OCI-LY3 (cell line): ENCODE data around the gene LYPD4.
A peak's percentile ranks its signal among the peaks of the same experiment; 100 is the strongest.

Experiments used
- H2AFZ ChIP-seq: fragments of 200-600, 300-600 bp; shearing (Covaris generic); 2 replicates; pipeline ENCODE4 v1.6.0; 2014; ENCODE audit warnings: antibody characterized with exemption, low read depth, low read length
- H3K27ac ChIP-seq: fragments of 200-600, 300-600 bp; sonication (generic); 2 replicates; pipeline ENCODE4 v1.5.1; 2014; ENCODE audit warnings: mild to moderate bottlenecking, low read length, moderate library complexity, mixed read lengths
- H3K27me3 ChIP-seq: fragments of 200-600, 300-600 bp; sonication (generic); 2 replicates; pipeline ENCODE4 v1.6.1; 2014; ENCODE audit warnings: low read depth, low read length, mixed read lengths
- H3K36me3 ChIP-seq: fragments of 200-600, 300-600 bp; sonication (generic); replicated peaks from 2 replicates; pipeline ENCODE3; 2014; ENCODE audit warnings: low read depth, low read length, mixed read lengths
- H3K4me1 ChIP-seq: fragments of 300-600, 200-600 bp; sonication (generic); 2 replicates; pipeline ENCODE4 v1.6.1; 2014; ENCODE audit warnings: low read length, mixed read lengths
- H3K4me2 ChIP-seq: fragments of 200-600, 300-600 bp; sonication (generic); 2 replicates; pipeline ENCODE4 v1.6.1; 2014; ENCODE audit warnings: low read length, mixed read lengths
- H3K4me3 ChIP-seq: fragments of 300-600, 200-600 bp; sonication (generic); 2 replicates; pipeline ENCODE4 v1.5.1; 2014; ENCODE audit warnings: antibody characterized with exemption, mild to moderate bottlenecking, low read length, moderate library complexity
- H3K79me2 ChIP-seq: fragments of 300-600, 200-600 bp; shearing (Covaris generic); 2 replicates; pipeline ENCODE4 v1.6.1; 2014; ENCODE audit warnings: mild to moderate bottlenecking, low read length, mixed read lengths
- H3K9ac ChIP-seq: fragments of 300-600, 200-600 bp; shearing (Covaris generic); 2 replicates; pipeline ENCODE4 v1.6.0; 2014; ENCODE audit warnings: mild to moderate bottlenecking, low read length, moderate library complexity
- H3K9me3 ChIP-seq: fragments of 200-600, 300-600 bp; shearing (Covaris generic); 2 replicates; pipeline ENCODE4 v1.6.1; 2014; ENCODE audit warnings: low read length, mixed read lengths; ENCODE audit not compliant: insufficient read depth
- H4K20me1 ChIP-seq: fragments of 200-600, 300-600 bp; sonication (generic); 2 replicates; pipeline ENCODE4 v1.6.1; 2016; ENCODE audit warnings: low read length, mixed read lengths; ENCODE audit not compliant: insufficient read depth
- EZH2phosphoT487 ChIP-seq: fragments of 200-600 bp; shearing (Covaris generic); IDR thresholded peaks from 2 replicates; pipeline ENCODE4 v1.6.1; 2018; ENCODE audit warnings: antibody characterized with exemption, mixed run types, low read depth
- TF ChIP-seq, protein P1 (sequence below): fragments of 200-600, 300-600 bp; sonication (generic); IDR thresholded peaks from 2 replicates; pipeline ENCODE4 v1.5.1; 2014; ENCODE audit warnings: antibody characterized with exemption, low read length, low read depth

Gene LYPD4

DNA sequence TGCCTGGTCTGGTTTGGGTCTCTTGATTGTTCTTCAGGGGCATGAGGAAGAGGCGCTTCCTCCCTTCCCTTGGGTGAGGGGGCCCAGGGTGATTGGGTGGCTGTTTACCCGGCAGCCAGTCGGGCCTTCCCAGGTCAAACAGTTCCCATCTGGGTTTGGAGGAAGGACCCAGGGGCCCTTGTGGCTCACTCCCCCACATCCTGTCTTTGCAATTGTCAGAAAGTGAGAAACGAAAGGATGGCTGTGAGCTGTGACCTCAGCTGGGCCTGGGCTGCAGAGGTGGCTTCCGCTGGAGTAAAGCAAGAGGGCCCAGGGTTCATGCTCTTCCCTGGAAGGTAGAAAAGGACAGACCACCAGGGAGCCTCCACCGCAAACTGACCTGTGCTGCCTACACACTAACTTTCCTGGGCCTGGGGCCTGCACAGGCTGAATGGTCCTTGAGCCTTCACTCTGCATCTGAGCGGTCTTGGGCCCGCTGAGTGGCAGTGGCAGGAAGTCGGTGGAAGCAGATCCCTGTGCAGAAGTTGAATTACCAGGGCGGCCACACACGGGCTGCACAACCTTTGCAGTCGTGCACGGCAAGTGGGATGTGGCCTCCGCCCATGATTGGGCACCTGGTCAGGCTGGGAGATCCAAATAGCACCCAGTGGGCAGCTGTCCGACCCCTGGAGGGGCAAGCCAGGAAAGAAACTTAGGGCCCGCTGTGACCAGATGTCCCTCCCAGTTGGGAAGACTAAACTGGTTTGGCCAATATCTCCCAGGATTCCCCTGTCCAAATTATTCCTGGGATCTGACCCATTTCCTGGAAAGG, 27.3 kb upstream of the LYPD4 start:
- Histone ChIP-seq H3K4me3 (no peak overlapping the region), H3K36me3 (peaks cover 42% of the 10 kb centered on the region), H3K9ac (no peak overlapping the region), H4K20me1 (peaks cover 58% of the 10 kb centered on the region), H3K27ac (peak overlapping the region; percentile 70), H3K4me1 (peaks cover 61% of the 10 kb centered on the region), H3K27me3 (no peaks in the 10 kb centered on the region), H2AFZ (no peak overlapping the region), H3K9me3 (peaks cover 4% of the 10 kb centered on the region; the same call in 1 of the 2 replicates), H3K4me2 (no peak overlapping the region), H3K79me2 (peaks cover 23% of the 10 kb centered on the region)
- no peak for TF ChIP-seq EZH2phosphoT487
- TF ChIP-seq, protein P1, sequence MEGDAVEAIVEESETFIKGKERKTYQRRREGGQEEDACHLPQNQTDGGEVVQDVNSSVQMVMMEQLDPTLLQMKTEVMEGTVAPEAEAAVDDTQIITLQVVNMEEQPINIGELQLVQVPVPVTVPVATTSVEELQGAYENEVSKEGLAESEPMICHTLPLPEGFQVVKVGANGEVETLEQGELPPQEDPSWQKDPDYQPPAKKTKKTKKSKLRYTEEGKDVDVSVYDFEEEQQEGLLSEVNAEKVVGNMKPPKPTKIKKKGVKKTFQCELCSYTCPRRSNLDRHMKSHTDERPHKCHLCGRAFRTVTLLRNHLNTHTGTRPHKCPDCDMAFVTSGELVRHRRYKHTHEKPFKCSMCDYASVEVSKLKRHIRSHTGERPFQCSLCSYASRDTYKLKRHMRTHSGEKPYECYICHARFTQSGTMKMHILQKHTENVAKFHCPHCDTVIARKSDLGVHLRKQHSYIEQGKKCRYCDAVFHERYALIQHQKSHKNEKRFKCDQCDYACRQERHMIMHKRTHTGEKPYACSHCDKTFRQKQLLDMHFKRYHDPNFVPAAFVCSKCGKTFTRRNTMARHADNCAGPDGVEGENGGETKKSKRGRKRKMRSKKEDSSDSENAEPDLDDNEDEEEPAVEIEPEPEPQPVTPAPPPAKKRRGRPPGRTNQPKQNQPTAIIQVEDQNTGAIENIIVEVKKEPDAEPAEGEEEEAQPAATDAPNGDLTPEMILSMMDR: no peak

DNA sequence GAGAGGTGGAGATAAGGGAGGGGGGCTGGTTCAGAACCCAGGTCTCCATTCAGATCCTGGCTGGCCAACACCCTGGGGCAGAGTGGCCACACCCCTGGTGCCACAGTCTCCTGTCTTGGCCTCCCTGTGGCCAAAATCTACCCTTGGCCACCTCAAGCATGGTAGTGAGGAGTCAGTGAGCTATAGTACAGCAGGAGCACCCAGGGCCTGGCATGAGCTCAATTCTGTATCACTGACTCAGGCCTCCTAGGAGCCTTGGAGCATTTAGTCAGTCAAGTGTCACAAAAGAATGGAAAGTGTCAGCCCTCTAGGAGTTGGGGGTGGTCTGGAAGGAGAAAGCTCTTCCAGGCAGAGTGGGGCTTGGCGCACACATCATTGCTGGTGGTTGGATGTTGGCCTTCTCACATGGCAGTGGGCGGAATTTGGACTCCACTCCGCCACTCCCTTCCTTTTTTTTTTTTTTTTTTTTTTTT, 26.0 kb upstream of the LYPD4 start:
- H3K36me3 ChIP-seq: peaks cover 49% of the 10 kb centered on the region
- no peak overlapping the region for H3K4me3 ChIP-seq
- no peaks in the 10 kb centered on the region for H3K9me3 ChIP-seq
- no peak overlapping the region for H3K4me2 ChIP-seq
- TF ChIP-seq, protein P1: no peak
- no peak for TF ChIP-seq EZH2phosphoT487
- H3K9ac ChIP-seq: no peak overlapping the region
- no peak overlapping the region for H3K27ac ChIP-seq
- peaks cover 66% of the 10 kb centered on the region for H4K20me1 ChIP-seq
- H3K79me2 ChIP-seq: peaks cover 34% of the 10 kb centered on the region
- H3K27me3 ChIP-seq: no peaks in the 10 kb centered on the region
- peaks cover 57% of the 10 kb centered on the region for H3K4me1 ChIP-seq
- no peak overlapping the region for H2AFZ ChIP-seq

DNA sequence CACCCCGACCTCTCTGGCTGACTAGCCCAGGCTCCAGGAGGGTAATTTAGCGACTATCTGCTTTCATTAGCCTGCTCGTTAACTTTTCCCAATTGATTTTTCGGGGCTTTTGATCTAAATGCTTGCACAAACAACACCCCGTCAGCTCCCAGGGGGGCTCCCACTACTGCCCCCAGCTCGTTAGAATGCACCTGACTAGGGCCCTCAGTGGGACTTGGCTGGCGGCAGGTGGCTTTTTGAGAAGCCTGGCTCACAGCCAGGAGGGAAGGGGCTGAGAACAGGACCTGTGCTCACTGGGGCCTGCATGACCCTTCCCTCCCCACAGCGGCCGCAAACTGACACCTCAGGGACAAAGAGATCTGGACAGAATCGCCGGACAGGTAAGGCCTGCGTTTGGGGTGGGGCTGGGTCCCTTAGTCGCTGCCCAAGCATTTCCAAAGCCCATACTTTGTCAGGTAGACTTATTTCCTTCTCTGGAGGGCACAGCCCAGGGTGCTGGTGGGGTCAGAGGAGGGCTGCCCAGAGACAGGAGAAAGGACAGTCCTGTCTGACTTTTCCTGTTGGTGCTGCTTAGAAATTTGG, 25.0 kb upstream of the LYPD4 start:
- Histone ChIP-seq H3K4me1 (peaks cover 59% of the 10 kb centered on the region), H3K9ac (no peak overlapping the region), H2AFZ (no peak overlapping the region), H3K36me3 (peaks cover 57% of the 10 kb centered on the region), H3K4me2 (no peak overlapping the region), H3K4me3 (no peak overlapping the region), H3K27ac (0 out of 2 replicates have a peak overlapping the region, but pooled peaks have one; percentile 15), H3K9me3 (no peaks in the 10 kb centered on the region), H3K27me3 (no peaks in the 10 kb centered on the region), H4K20me1 (peaks cover 76% of the 10 kb centered on the region), H3K79me2 (peaks cover 43% of the 10 kb centered on the region)
- TF ChIP-seq, protein P1: no peak
- no peak for TF ChIP-seq EZH2phosphoT487

DNA sequence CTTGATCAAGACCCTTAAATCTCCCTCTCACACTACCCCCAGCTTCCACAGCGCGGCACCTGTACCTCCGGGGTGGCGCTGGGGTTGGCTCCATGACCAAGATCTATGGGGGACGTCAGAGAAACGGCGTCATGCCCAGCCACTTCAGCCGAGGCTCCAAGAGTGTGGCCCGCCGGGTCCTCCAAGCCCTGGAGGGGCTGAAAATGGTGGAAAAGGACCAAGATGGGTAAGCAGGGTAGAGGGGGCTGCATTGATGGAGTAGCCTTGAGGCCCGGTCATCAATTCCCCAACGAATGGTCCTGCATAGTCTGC, 24.5 kb upstream of the LYPD4 start:
- Histone ChIP-seq H3K9ac (no peak overlapping the region), H4K20me1 (peaks cover 81% of the 10 kb centered on the region), H3K79me2 (peaks cover 48% of the 10 kb centered on the region), H3K4me2 (no peak overlapping the region), H3K4me1 (peaks cover 64% of the 10 kb centered on the region), H3K27ac (0 out of 2 replicates have a peak overlapping the region, but pooled peaks have one; percentile 15), H3K9me3 (no peaks in the 10 kb centered on the region), H3K4me3 (no peak overlapping the region), H3K27me3 (no peaks in the 10 kb centered on the region), H3K36me3 (peaks cover 63% of the 10 kb centered on the region), H2AFZ (no peak overlapping the region)
- TF ChIP-seq EZH2phosphoT487: no peak
- TF ChIP-seq, protein P1: no peak
